GM19438 (cell line): Measurements from ENCODE around the gene MTO1.
"Not testable (repeated sequence)": the region's sequence is repeated elsewhere in the genome, so short reads cannot be mapped to it uniquely, and the experiment has no call there.

Experiments
- ATAC-seq: cut with Tn5 transposase; IDR thresholded peaks from one replicate; pipeline ENCODE4 v1.9.1; 2021; ENCODE audit warnings: low read depth; ENCODE audit not compliant: unreplicated experiment

MTO1 gene

GRCh38 chr6:73503027-73503772 lies 41.7 kb downstream of the MTO1 start:
- no peak for ATAC-seq

GRCh38 chr6:73504160-73504559 lies 42.6 kb downstream of the MTO1 start:
- ATAC-seq: no peak

GRCh38 chr6:73505142-73505541 lies 43.6 kb downstream of the MTO1 start:
- no peak for ATAC-seq

- not testable (repeated sequence) for ATAC-seq
These were observed 44.2 kb downstream of the MTO1 start for GRCh38 chr6:73505705-73506104.

GRCh38 chr6:73506246-73506645 lies 44.7 kb downstream of the MTO1 start:
- ATAC-seq: no peak

- ATAC-seq: no peak
These were observed 47.2 kb downstream of the MTO1 start for GRCh38 chr6:73508776-73509175.

GRCh38 chr6:73509851-73510250 lies 48.3 kb downstream of the MTO1 start:
- no peak for ATAC-seq

GRCh38 chr6:73511796-73512195 lies 50.3 kb downstream of the MTO1 start:
- no peak for ATAC-seq

GRCh38 chr6:73513496-73513854 lies 51.9 kb downstream of the MTO1 start:
- no peak for ATAC-seq

- ATAC-seq: no peak
These were observed 53.2 kb downstream of the MTO1 start for GRCh38 chr6:73514746-73515110.

- peak; percentile 40 for ATAC-seq
These were observed 53.7 kb downstream of the MTO1 start for GRCh38 chr6:73515204-73515655.

GRCh38 chr6:73516514-73517489 lies 55.3 kb downstream of the MTO1 start:
- ATAC-seq: no peak

GRCh38 chr6:73518100-73518981 lies 56.8 kb downstream of the MTO1 start:
- ATAC-seq: not testable (repeated sequence)

GRCh38 chr6:73518982-73519881 lies 57.7 kb downstream of the MTO1 start:
- ATAC-seq: not testable (repeated sequence)

GRCh38 chr6:73519926-73520687 lies 58.6 kb downstream of the MTO1 start:
- no peak for ATAC-seq

- ATAC-seq: peak; percentile 53
These were observed 59.3 kb downstream of the MTO1 start, which contains the start of gene EEF1A1 for GRCh38 chr6:73520688-73521350. Gene EEF1A1, minus strand, starts transcription at chr6:73521032. Its CDS starts 1,006 bp downstream, at chr6:73520026.

GRCh38 chr6:73521351-73521985 lies 59.9 kb downstream of the MTO1 start:
- peak; percentile 33 for ATAC-seq
